Body of pancreas (tissue), 4 donors: ENCODE measurements around the gene XPO6. TPM values are rescaled to one million over a fixed set of nuclear protein-coding genes. Genes with fewer than 3 reads are reported as not detected.
A peak's percentile ranks its signal among the peaks of the same experiment; 100 is the strongest.

Source experiments
- ATAC-seq: fragments of 150-250 bp; one replicate; pipeline ENCODE4 v1.9.1; 2016
- DNase-seq, 4 donors: peaks; one replicate each; pipeline ENCODE4 v3.0.0-alpha.2; 2019
- H3K27ac ChIP-seq, 4 donors: fragments of 200-600 bp; sonication (generic); 1 replicate in 3 of 4; 2 replicates in 1 of 4; pipeline versions ENCODE4 v1.5.1 to v1.6.1; 2016 to 2019; ENCODE audit warnings: mild to moderate bottlenecking in 1 of 4, mixed read lengths in 1 of 4, moderate library complexity in 1 of 4
- H3K27me3 ChIP-seq, 2 donors: fragments of 200-600 bp; sonication (generic); one replicate each; pipeline ENCODE4 v1.6.0; 2016; ENCODE audit warnings: mild to moderate bottlenecking in 1 of 2
- H3K36me3 ChIP-seq, 2 donors: fragments of 200-600 bp; sonication (generic); replicated peaks in 1 of 2; 2 replicates each; pipeline ENCODE4 v1.5.1; 2016; ENCODE audit warnings: low read depth in 2 of 2; ENCODE audit not compliant: insufficient read depth in 1 of 2
- H3K4me1 ChIP-seq: fragments of 200-600 bp; sonication (generic); one replicate; pipeline ENCODE4 v1.6.0; 2016
- H3K4me3 ChIP-seq, 2 donors: fragments of 200-600 bp; sonication (generic); 1 replicate in 1 of 2; 2 replicates in 1 of 2; pipeline ENCODE4 v1.5.1; 2016 to 2019
- H3K9me3 ChIP-seq, 3 donors: fragments of 200-600 bp; sonication (generic); 1 replicate in 2 of 3; 2 replicates in 1 of 3; pipeline ENCODE4 v1.5.1; 2016
- POLR2A ChIP-seq, 3 donors: fragments of 450-650 bp; IDR thresholded peaks; one replicate each; pipeline ENCODE4 v1.6.1; 2016; ENCODE audit warnings: antibody characterized with exemption in 3 of 3, mild to moderate bottlenecking in 2 of 3
- WGBS, 2 donors: methylation state at CpG; one replicate each; pipeline ENCODE4 v1.1.5; 2017; 5-methylcytosine and 5-hydroxymethylcytosine counted together
- intact Hi-C: fragments of 100-400 bp; cut with DNase I; formaldehyde crosslinking; loops from one replicate; pipeline ENCODE4 v1.15.1; 2023
- total RNA-seq, 2 donors: library from RNA; depleted of rRNA; stranded (reverse); fragments of >200 nt; gene quantifications; one replicate each; pipeline ENCODE4 v1.1.0, GENCODE V29; 2016
- TF ChIP-seq, protein P1 (sequence below), 7 experiments: fragments of 450-650 bp in 4 of 7; fragments of 200-600 bp in 3 of 7; sonication (generic) in 3 of 7; IDR thresholded peaks; one replicate each; pipeline ENCODE4 v1.5.1; 2016 to 2019; ENCODE audit warnings: antibody characterized with exemption in 7 of 7

The XPO6 gene
- total RNA-seq, 2 donors from 2014 or later = 54.7 to 103 TPM

DNA sequence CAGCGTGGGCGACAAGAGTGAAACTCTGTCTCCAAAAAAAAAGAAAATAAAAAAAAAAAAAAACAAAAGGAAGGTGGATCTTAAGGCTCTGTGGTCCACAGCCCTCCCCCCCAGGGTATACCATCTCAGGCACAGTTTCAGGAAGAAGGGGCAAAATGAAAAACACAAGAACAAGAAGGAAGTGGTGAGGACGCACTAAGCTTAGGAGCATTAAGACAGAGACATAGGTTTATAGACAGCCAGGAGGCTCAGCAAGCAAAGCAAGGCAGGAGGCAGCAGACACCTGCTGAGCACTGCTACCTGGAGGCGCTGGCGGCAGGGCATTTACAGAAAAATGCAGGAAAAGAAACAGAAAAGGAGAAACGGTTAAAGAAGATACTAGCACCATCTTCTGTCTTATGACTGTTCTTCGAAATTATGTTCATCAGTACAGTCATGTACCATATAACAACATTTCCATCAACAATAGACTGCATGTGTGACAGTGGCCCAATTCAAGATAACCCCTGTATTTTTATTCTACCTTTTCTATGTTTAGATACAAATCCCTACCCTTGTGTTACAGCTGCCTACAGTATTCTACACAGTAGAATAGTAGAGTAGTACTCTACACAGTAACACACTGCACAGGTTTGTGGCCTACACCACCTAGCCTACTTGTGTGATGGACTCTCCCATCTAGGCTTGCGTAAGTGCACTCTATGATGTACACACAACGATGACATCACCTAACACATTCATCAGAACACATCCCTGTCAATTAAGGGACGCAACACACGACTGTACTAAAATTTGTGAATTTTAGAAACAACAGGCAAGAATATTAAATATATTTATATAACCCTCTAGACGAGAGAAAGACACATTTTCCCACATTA lies 62.5 kb downstream of the XPO6 start:
- 86 to 93% methylated on average over 12 of the region's 12 CpGs for WGBS, 2 donors
- intact Hi-C loops = no loop called here
- Histone ChIP-seq H3K9me3 (no peaks in the 10 kb centered on the region), H3K4me3 (no peak overlapping the region), H3K36me3 (peaks cover 5 to 21% of the 10 kb centered on the region in 2 donors), H3K27ac (no peak overlapping the region), H3K4me1 (no peaks in the 10 kb centered on the region), H3K27me3 (no peaks in the 10 kb centered on the region)
- no peak for TF ChIP-seq POLR2A (IDR thresholded peaks at IDR 0.05)
- TF ChIP-seq, protein P1, sequence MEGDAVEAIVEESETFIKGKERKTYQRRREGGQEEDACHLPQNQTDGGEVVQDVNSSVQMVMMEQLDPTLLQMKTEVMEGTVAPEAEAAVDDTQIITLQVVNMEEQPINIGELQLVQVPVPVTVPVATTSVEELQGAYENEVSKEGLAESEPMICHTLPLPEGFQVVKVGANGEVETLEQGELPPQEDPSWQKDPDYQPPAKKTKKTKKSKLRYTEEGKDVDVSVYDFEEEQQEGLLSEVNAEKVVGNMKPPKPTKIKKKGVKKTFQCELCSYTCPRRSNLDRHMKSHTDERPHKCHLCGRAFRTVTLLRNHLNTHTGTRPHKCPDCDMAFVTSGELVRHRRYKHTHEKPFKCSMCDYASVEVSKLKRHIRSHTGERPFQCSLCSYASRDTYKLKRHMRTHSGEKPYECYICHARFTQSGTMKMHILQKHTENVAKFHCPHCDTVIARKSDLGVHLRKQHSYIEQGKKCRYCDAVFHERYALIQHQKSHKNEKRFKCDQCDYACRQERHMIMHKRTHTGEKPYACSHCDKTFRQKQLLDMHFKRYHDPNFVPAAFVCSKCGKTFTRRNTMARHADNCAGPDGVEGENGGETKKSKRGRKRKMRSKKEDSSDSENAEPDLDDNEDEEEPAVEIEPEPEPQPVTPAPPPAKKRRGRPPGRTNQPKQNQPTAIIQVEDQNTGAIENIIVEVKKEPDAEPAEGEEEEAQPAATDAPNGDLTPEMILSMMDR (IDR thresholded peaks at IDR 0.05) = no peak
- ATAC-seq (no peak), DNase-seq (no peak)

DNA sequence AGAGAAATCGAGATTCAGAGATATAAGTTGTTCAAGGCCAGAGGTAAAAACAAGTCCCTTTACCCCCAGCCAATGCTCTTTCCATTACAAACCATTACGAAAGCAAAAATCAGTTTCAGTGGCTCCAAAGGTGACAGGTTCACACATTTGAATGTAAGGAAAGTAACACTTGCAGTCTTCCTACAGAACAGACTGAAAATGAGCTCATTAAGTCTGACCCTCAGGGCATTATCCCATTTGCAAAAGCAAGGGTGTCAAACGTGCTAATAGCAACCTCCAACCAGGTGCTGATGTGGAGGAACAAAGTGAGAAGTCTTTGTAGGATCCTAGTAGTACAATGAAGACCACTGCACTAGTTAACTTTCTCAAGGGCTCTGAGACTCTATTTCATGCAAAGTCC lies 65.2 kb downstream of the XPO6 start:
- Histone ChIP-seq H3K27ac (no peak overlapping the region), H3K4me1 (no peaks in the 10 kb centered on the region), H3K4me3 (no peak overlapping the region), H3K27me3 (no peaks in the 10 kb centered on the region), H3K36me3 (peaks cover 5 to 9% of the 10 kb centered on the region in 2 donors), H3K9me3 (no peaks in the 10 kb centered on the region)
- WGBS, 2 donors = 79 to 80% methylated on average over 3 of the region's 3 CpGs
- intact Hi-C loops = no loop called here
- ATAC-seq (no peak), DNase-seq (no peak)
- no peak for TF ChIP-seq POLR2A (IDR thresholded peaks at IDR 0.05)
- TF ChIP-seq, protein P1 (IDR thresholded peaks at IDR 0.05) = no peak

DNA sequence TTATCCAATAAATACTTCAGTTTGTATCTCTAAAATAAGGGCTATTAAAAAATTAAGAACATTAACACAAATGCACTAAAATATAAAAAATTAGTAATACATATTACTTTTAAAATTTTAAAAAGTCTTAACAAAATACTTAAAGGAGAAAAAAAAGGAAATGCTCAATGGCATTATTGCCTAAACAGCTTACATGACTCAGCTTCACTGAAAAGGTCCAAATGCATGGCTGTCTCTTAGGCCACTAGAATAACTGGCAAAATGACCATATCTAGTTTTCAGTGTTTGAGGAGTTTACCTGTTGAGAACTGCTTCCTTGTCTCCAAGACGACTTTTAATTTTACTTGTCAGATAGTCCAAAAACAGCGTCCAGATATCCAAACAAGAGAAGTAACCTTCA lies 66.0 kb downstream of the XPO6 start:
- ATAC-seq (no peak), DNase-seq (no peak)
- TF ChIP-seq, protein P1 (IDR thresholded peaks at IDR 0.05) = no peak
- TF ChIP-seq POLR2A (IDR thresholded peaks at IDR 0.05) = no peak
- H3K36me3 ChIP-seq = peaks cover 5 to 7% of the 10 kb centered on the region in 2 donors
- WGBS, 2 donors = 91 to 93% methylated on average over 2 of the region's 2 CpGs
- no peaks in the 10 kb centered on the region for H3K4me1 ChIP-seq
- no peak overlapping the region for H3K4me3 ChIP-seq
- no peak overlapping the region for H3K27ac ChIP-seq
- intact Hi-C loops = no loop called here
- H3K27me3 ChIP-seq = no peaks in the 10 kb centered on the region
- H3K9me3 ChIP-seq = no peaks in the 10 kb centered on the region

DNA sequence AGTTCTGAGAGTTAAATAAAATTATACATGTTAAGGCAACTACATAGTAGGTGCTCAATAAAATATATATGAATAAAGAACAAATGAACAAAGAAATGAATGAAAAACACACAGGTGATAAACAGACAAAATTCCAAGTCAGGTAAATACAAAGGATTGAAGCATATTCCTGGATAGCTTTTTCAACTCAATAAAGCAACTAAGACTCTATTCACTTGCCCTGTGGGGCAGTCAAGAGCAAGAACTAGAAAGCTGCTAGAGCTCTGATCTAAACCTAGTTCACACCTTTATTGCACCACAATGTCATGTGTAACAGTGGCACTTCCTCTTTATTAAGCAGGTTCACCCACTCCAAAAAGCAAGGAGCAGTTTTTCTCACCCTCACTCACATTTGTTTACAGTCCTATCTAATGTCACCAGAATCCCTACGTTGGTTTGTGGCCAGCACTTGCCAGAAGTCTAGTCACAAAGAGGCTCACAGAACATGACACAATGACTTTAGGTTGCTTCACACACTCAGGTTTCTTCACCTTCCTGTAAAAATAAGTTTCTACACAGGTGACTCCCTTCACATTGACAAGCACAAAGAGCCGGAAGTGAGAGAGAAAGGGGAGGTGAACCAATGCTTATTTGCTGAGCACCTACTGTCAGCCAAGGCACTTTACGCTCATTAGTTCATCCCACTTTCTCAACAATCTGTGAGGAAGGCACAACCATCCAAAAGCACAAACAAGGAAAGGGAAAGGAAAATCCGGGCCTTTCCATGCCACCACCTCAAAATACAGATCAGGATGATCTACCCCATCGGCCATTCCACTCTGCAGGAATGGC lies 70.8 kb downstream of the XPO6 start:
- 67 to 83% methylated on average over 5 of the region's 5 CpGs for WGBS, 2 donors

More for the DNA sequence above, 70.8 kb downstream of the XPO6 start:
- intact Hi-C loops = no loop called here
- peak in 3 of 4 donors; percentile 21 to 57 (median 28) for DNase-seq
- no peak for ATAC-seq
- no peaks in the 10 kb centered on the region for H3K27me3 ChIP-seq
- peaks cover 0 to 5% of the 10 kb centered on the region in 2 donors for H3K36me3 ChIP-seq
- TF ChIP-seq, protein P1 (IDR thresholded peaks at IDR 0.05) = no peak
- no peak for TF ChIP-seq POLR2A (IDR thresholded peaks at IDR 0.05)
- no peak overlapping the region for H3K4me3 ChIP-seq
- no peaks in the 10 kb centered on the region for H3K9me3 ChIP-seq
- H3K4me1 ChIP-seq = no peaks in the 10 kb centered on the region
- H3K27ac ChIP-seq = peak overlapping the region in 1 of 4 donors; percentile 63
